ENCODE measurements around the gene POLR2E.
"Not testable (repeated sequence)": the region's sequence is repeated elsewhere in the genome, so short reads cannot be mapped to it uniquely, and the experiment has no call there.

The POLR2E gene

DNA sequence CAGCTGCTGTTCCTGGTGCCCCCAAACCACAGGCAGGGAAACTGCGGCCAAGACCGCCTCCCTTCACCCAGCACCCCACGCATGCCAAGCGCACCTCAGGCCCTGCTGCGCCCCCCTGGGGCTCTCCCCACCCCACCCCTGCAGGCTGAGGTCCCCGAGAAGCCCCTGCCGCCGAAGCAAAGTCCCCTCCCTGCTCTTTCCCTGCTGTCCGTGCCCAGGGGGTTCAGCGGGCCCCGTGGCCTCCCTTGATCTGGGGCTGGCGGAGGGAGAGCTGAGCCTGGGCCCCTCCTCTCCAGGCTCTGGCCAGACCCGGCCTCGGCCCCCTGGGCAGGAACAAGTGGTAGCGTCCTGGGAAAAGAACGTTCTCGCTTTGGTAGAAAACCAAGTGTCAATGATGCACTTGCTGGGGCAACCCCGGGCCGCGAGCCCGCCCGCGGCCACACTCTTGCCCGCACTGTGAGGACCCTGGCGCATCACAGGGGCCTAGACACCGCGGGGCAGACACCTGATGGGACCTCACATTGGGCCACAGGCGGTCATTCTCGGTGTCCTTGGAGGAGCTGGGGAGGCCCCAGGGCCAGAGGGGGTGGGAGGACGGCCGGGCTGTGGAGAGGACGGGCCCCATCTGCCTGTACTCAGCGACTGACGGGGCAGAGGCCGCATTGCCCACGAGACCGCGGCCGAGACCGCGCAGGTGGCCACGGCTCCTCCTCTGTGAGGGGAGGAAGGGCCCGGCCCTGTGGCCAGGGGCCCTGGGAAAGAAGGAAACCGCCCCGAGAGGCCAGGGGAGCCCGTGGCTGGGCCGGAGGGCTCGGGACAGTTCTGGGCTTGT, 37.6 kb upstream of the POLR2E start:
- peak in 1 of 2 donors; percentile 45 for DNase-seq (ENCODE audit: low read depth in 2 of 2)
- TF ChIP-seq, protein P1, sequence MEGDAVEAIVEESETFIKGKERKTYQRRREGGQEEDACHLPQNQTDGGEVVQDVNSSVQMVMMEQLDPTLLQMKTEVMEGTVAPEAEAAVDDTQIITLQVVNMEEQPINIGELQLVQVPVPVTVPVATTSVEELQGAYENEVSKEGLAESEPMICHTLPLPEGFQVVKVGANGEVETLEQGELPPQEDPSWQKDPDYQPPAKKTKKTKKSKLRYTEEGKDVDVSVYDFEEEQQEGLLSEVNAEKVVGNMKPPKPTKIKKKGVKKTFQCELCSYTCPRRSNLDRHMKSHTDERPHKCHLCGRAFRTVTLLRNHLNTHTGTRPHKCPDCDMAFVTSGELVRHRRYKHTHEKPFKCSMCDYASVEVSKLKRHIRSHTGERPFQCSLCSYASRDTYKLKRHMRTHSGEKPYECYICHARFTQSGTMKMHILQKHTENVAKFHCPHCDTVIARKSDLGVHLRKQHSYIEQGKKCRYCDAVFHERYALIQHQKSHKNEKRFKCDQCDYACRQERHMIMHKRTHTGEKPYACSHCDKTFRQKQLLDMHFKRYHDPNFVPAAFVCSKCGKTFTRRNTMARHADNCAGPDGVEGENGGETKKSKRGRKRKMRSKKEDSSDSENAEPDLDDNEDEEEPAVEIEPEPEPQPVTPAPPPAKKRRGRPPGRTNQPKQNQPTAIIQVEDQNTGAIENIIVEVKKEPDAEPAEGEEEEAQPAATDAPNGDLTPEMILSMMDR (IDR thresholded peaks at IDR 0.05; ENCODE audit: low read depth, low read length), result no peak
- peak overlapping the region; percentile 89 to 90 for H3K4me3 ChIP-seq (replicated peaks in 1 of 2; ENCODE audit: low read depth in 2 of 2, low read length in 2 of 2)

DNA sequence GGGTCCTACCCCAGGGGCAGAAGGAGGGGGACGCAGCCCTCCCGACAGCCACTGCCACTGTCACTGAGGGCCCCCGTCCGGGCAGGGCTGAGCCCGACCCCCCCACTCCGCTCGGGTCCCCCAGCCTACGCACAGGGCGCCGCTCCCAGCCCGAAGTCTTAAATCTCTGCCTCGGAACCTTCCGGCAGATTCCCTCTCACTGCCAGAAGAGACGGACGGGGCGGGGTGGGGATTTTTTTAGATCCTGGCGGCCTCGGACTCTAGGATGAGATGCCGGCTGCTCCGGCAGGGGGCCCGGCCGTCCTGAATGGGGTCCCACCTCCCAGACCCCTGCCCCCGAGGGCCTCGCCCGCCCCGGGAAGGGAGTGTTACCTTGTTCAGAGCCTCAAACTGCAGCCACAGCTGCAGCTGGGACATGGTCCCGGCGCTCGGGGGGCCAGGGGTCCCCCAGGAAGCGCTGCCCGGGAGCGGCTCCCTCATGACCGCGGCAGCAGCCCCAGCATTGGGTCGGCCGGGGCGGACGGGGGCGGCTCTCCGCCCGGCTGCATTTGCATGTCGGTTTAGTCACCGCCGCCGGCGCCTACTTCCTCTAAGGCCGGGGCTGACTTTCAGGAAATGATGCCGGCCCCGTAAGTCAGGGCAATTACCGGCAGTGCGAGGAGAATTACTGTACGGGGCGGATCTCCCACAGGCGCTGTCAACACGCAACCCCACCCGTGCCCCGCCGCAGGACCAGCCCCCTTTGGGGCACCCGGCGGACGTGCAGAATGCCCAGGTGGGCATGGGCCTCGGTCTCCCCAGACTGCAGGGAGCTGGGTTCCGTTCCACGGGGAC, 36.8 kb upstream of the POLR2E start:
- TF ChIP-seq, protein P1 (IDR thresholded peaks at IDR 0.05; ENCODE audit: low read depth, low read length), result no peak
- DNase-seq (ENCODE audit: low read depth in 2 of 2), result peak; percentile 93 to 95
- H3K4me3 ChIP-seq (replicated peaks in 1 of 2; ENCODE audit: low read depth in 2 of 2, low read length in 2 of 2), result peak overlapping the region; percentile 89 to 90

DNA sequence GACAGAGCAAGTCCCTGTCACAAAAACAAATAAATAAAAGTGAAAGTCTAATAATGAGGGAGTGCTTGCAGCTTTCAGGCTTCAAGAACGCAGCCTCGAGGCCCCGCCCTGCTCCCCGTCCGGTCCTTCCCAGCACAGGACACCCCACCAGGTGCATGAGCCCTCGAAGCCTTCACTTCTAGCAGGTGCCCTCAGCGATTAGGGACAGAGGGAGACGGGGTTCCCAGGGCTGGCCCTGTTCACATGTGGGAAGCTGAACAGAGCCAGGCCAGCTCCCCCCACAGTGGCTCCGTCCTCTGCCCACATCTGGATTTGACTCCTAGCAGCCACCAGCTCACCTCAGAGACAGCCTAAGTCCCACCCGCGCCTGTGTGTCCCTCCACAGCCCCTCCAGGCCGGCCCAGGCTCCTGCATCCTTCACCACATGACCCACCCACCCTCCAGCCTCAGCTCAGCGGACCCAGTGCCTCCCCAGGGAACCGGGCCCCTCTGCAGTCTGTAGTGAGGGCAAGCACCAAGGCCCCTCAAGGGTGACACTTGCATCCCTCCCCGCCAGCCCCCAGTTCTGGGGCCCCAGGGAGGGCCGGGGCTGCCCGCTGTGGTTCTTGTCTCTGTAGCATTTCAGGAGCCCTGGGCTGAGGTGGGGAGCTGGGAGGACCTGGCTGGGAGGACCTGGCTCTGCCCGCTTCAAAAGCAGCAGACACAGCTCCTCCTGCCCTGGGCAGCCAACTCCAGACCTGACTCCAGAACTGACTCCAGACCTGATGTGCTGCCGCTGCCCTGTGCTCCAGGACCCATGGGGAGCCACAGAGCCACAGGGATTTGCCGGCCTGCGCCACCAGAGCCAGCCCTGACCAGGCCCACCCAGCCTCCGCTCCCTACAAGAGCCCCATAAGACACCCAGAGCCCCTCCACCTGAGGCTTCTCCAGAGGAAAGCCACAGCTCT, 35.9 kb upstream of the POLR2E start:
- TF ChIP-seq, protein P1 (IDR thresholded peaks at IDR 0.05; ENCODE audit: low read depth, low read length), result no peak
- no peak for DNase-seq (ENCODE audit: low read depth in 2 of 2)

DNA sequence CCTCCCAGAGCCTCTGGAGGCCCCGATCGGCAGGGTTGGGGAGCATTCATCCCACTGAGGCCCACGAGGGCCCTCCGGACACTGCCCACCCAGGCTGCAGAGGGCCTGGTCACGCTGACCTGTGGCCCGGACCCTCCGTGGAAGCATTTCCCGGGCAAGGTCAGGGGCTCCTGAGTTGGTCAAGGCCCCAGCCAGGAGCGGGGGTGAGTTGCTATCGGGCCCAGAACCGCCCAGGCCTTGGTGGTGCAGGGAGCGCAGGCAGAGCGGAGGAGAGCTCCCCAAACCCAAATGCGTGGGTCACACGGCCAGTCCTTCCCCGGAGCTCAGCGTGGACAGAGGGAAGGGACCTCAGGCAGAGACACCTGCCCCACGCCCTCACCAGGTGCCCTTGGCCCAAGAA, 34.4 kb upstream of the POLR2E start:
- DNase-seq (ENCODE audit: low read depth in 2 of 2), result no peak
- peak overlapping the region in 1 of 2 donors; percentile 90 for H3K4me3 ChIP-seq (replicated peaks in 1 of 2; ENCODE audit: low read depth in 2 of 2, low read length in 2 of 2)
- TF ChIP-seq, protein P1 (IDR thresholded peaks at IDR 0.05; ENCODE audit: low read depth, low read length), result no peak

More for the DNA sequence above, 35.9 kb upstream of the POLR2E start:
- peak overlapping the region; percentile 89 to 90 for H3K4me3 ChIP-seq (replicated peaks in 1 of 2; ENCODE audit: low read depth in 2 of 2, low read length in 2 of 2)

DNA sequence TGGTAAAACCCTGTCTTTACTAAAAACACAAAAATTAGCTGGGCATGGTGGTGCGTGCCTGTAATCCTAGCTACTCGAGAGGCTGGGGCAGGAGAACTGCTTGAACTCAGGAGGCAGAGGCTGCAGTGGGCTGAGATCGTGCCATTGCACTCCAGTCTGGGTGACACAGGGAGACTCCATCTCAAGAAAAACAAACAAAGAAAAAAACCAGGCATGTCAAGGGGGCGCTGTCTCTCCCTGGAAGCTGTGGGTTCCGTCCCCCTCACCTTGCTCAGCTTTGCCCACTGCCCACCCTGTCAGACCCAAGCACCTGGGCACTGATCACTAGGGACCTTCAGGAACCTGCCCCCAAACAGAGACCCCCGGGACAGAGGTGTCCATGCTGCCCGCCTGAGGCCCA, 33.9 kb upstream of the POLR2E start:
- H3K4me3 ChIP-seq (replicated peaks in 1 of 2; ENCODE audit: low read depth in 2 of 2, low read length in 2 of 2), result peak overlapping the region in 1 of 2 donors; percentile 90
- not testable (repeated sequence) for DNase-seq (ENCODE audit: low read depth in 2 of 2)

DNA sequence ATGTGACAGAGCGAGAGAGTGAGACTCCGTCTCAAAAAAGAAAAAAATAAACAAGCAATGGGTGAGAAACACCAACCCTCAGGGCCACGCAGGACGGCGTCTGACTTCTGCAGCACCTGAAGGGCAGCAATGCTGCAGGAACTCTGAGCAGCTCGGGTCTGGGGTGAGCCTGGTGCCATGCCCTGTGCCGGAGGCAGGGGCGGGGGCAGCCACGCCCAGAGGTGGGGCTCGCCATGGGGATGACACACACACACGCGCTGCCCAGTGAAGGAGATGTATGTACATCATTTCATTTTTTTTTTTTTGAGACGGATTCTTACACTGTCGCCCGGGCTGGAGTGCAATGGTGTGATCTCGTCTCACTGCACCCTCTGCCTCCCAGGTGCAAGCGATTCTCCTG, 32.9 kb upstream of the POLR2E start:
- TF ChIP-seq, protein P1 (IDR thresholded peaks at IDR 0.05; ENCODE audit: low read depth, low read length), result no peak
- DNase-seq (ENCODE audit: low read depth in 2 of 2), result no peak
- H3K4me3 ChIP-seq (replicated peaks in 1 of 2; ENCODE audit: low read depth in 2 of 2, low read length in 2 of 2), result no peak overlapping the region

Measured in cardiac fibroblast (primary cell).